ENCODE data around the gene WNT9A.

DNA sequence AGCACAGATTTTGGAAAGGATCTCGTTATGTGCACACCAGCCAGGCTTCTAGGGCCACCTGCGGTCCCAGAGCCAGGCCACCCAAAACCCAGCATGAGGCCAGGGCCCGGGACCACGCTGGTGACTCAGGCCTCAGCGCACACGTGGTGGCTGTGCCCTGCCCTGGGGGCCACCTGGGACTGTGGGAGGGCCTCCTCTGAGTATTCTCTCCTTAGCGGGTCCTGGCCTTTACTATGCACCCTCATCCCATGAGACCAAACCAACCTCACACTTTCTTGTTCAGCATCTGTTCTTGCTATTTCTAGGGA, 9.9 kb downstream of the WNT9A start:
- TF ChIP-seq, protein P1, sequence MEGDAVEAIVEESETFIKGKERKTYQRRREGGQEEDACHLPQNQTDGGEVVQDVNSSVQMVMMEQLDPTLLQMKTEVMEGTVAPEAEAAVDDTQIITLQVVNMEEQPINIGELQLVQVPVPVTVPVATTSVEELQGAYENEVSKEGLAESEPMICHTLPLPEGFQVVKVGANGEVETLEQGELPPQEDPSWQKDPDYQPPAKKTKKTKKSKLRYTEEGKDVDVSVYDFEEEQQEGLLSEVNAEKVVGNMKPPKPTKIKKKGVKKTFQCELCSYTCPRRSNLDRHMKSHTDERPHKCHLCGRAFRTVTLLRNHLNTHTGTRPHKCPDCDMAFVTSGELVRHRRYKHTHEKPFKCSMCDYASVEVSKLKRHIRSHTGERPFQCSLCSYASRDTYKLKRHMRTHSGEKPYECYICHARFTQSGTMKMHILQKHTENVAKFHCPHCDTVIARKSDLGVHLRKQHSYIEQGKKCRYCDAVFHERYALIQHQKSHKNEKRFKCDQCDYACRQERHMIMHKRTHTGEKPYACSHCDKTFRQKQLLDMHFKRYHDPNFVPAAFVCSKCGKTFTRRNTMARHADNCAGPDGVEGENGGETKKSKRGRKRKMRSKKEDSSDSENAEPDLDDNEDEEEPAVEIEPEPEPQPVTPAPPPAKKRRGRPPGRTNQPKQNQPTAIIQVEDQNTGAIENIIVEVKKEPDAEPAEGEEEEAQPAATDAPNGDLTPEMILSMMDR (conservative IDR thresholded peaks at IDR 0.05; ENCODE audit: low read depth, low read length) = no peak
- no peak for TF ChIP-seq EZH2 (IDR thresholded peaks at IDR 0.05; ENCODE audit: borderline replicate concordance, low read depth, low read length, poor library complexity, severe bottlenecking)

All from A673 (cell line).